ENCODE measurements around the gene TSPAN12. TPM values are rescaled to one million over a fixed set of nuclear protein-coding genes. Genes with fewer than 3 reads are reported as not detected.

Gene TSPAN12
- total and polyA plus RNA-seq, 2 of the 8 experiments (the other 6 are each of a cell fraction or from before 2014, with no cell fraction given) = 6.1 to 17.9 TPM

- no peak for TF ChIP-seq CHD7 (IDR thresholded peaks at IDR 0.05; ENCODE audit: insufficient replicate concordance, low read length)
- no peak for TF ChIP-seq POLR2AphosphoS5 (IDR thresholded peaks at IDR 0.05; ENCODE audit: low read depth, low read length)
- no peak for TF ChIP-seq BCL11A (IDR thresholded peaks at IDR 0.05; ENCODE audit: low read depth in 2 of 2, low read length in 2 of 2)
- no peak for TF ChIP-seq YY1 (IDR thresholded peaks at IDR 0.05; ENCODE audit: low read depth, low read length)
- TF ChIP-seq SP2 (IDR thresholded peaks at IDR 0.05; ENCODE audit: low read length) = no peak
- TF ChIP-seq SP1 (IDR thresholded peaks at IDR 0.05; ENCODE audit: low read depth, low read length) = no peak
- TF ChIP-seq KDM1A (IDR thresholded peaks at IDR 0.05; ENCODE audit: borderline replicate concordance, low read length) = no peak
- no peak for TF ChIP-seq SIRT6 (IDR thresholded peaks at IDR 0.05; ENCODE audit: low read length)
- TF ChIP-seq SIX5 (IDR thresholded peaks at IDR 0.05; ENCODE audit: low read depth, low read length) = no peak
- no peak for TF ChIP-seq RNF2 (IDR thresholded peaks at IDR 0.05; ENCODE audit: borderline replicate concordance, low read depth, low read length, missing control alignments, poor library complexity, severe bottlenecking)
- TF ChIP-seq HDAC6 (IDR thresholded peaks at IDR 0.05; ENCODE audit: low read depth, low read length) = no peak
These were observed 116.4 kb downstream of the TSPAN12 start (continued) for GRCh38 chr7:120741371-120742042.

Measured in H1 (cell line).